Psoas muscle (tissue), 7 donors: ENCODE results near the gene GAS2L2. TPM values are rescaled to one million over a fixed set of nuclear protein-coding genes. Genes with fewer than 3 reads are reported as not detected.

Source experiments
- polyA plus RNA-seq, 3 donors: library from polyadenylated mRNA; stranded (reverse); fragments of 200-250 nt; gene quantifications; one replicate each; pipeline ENCODE4 v1.2.3, GENCODE V29; 2013
- total RNA-seq, 4 donors: library from RNA; stranded (reverse); fragmentation: NEBNext Ultra II Directional in 2 of 4; extraction: Animal tissue kit (Norgen Biotek cat#: 25700) in 2 of 4; gene quantifications; one replicate each; pipeline versions ENCODE4 v1.2.1 to v1.2.4, GENCODE V29; 2021 to 2023
- donor health status: healthy with polysubstance abuse.
- donor health status: DM: no; HTN: no; CAD: no; lungs with moderate emphysema.
- donor health status: Bipolar disorder and iron deficiency.
- donor health status: healthy.
- donor health status: DM: no; HTN: no; CAD: no.
- donor health status: DM: no; HTN: no; CAD: no.
- donor health status: DM: yes; HTN: yes; CAD: no.

GAS2L2 gene
- total and polyA plus RNA-seq, 7 donors, result 0.04 to 0.27 (median 0.13) TPM; not detected in 1

Other genes with a start within 250 kb of the GAS2L2 start
- gene SLFN12L, start 215.6 kb downstream of the GAS2L2 start, total RNA-seq, result under 1 TPM in 3 of 4 donors, not detected in 1; 0.17 to 0.30 (median 0.26) TPM
- under 1 TPM; 0.03 to 0.10 (median 0.09) TPM for gene SLFN12L, start 215.6 kb downstream of the GAS2L2 start, polyA plus RNA-seq
- under 1 TPM in 1 of 4 donors, not detected in 3; 0.12 TPM for gene SLFN14, start 192.4 kb downstream of the GAS2L2 start, total RNA-seq
- under 1 TPM in 1 of 3 donors, not detected in 2; 0.01 TPM for gene SLFN14, start 192.4 kb downstream of the GAS2L2 start, polyA plus RNA-seq
- 10 to 100 TPM in 1 of 4 donors, 1 to 10 TPM in 3; 4.1 to 11.7 (median 6.6) TPM for gene PEX12, start 174.7 kb downstream of the GAS2L2 start, total RNA-seq
- 10 to 100 TPM in 1 of 3 donors, 1 to 10 TPM in 2; 3.1 to 11.5 (median 3.6) TPM for gene PEX12, start 174.7 kb downstream of the GAS2L2 start, polyA plus RNA-seq
- 10 to 100 TPM; 63.2 to 92.4 (median 84.7) TPM for gene AP2B1, start 165.9 kb downstream of the GAS2L2 start, total RNA-seq
- gene AP2B1, start 165.9 kb downstream of the GAS2L2 start, polyA plus RNA-seq, result 10 to 100 TPM; 20.0 to 44.7 (median 37.5) TPM
- 10 to 100 TPM in 1 of 4 donors, 1 to 10 TPM in 3; 5.3 to 10.1 (median 6.9) TPM for gene RASL10B, start 21.6 kb downstream of the GAS2L2 start, total RNA-seq
- gene RASL10B, start 21.6 kb downstream of the GAS2L2 start, polyA plus RNA-seq, result 10 to 100 TPM in 1 of 3 donors, 1 to 10 TPM in 2; 3.4 to 10.7 (median 6.6) TPM
- not detected for gene C17orf50, start 7.6 kb upstream of the GAS2L2 start, total RNA-seq
- under 1 TPM in 1 of 3 donors, not detected in 2; 0.08 TPM for gene C17orf50, start 7.6 kb upstream of the GAS2L2 start, polyA plus RNA-seq
- 1 to 10 TPM in 1 of 4 donors, under 1 TPM in 3; 0.61 to 5.5 (median 0.70) TPM for gene MMP28, start 42.4 kb upstream of the GAS2L2 start, total RNA-seq
- gene MMP28, start 42.4 kb upstream of the GAS2L2 start, polyA plus RNA-seq, result 1 to 10 TPM; 1.7 to 3.7 (median 2.1) TPM
- gene TAF15, start 56.2 kb upstream of the GAS2L2 start, total RNA-seq, result 100 to 1,000 TPM; 101 to 141 (median 125) TPM
- 100 to 1,000 TPM in 1 of 3 donors, 10 to 100 TPM in 2; 51.9 to 105 (median 65.2) TPM for gene TAF15, start 56.2 kb upstream of the GAS2L2 start, polyA plus RNA-seq
- not detected for gene HEATR9, start 115.7 kb upstream of the GAS2L2 start, total RNA-seq
- gene HEATR9, start 115.7 kb upstream of the GAS2L2 start, polyA plus RNA-seq, result not detected
- gene CCL5, start 127.1 kb upstream of the GAS2L2 start, total RNA-seq, result 1 to 10 TPM in 3 of 4 donors, under 1 TPM in 1; 0.77 to 2.6 (median 1.6) TPM
- gene CCL5, start 127.1 kb upstream of the GAS2L2 start, polyA plus RNA-seq, result under 1 TPM; 0.38 to 0.42 (median 0.39) TPM
- not detected for gene RDM1, start 177.5 kb upstream of the GAS2L2 start, total RNA-seq
- not detected for gene RDM1, start 177.5 kb upstream of the GAS2L2 start, polyA plus RNA-seq
- not detected for gene LYZL6, start 190.5 kb upstream of the GAS2L2 start, total RNA-seq
- not detected for gene LYZL6, start 190.5 kb upstream of the GAS2L2 start, polyA plus RNA-seq
- gene CCL16, start 228.3 kb upstream of the GAS2L2 start, total RNA-seq, result not detected
- under 1 TPM in 1 of 3 donors, not detected in 2; 0.04 TPM for gene CCL16, start 228.3 kb upstream of the GAS2L2 start, polyA plus RNA-seq
- gene CCL14, start 233.5 kb upstream of the GAS2L2 start, total RNA-seq, result 10 to 100 TPM in 2 of 4 donors, 1 to 10 TPM in 2; 4.2 to 13.1 (median 9.6) TPM
- 10 to 100 TPM; 10.8 to 42.2 (median 19.9) TPM for gene CCL14, start 233.5 kb upstream of the GAS2L2 start, polyA plus RNA-seq
- not detected for gene CCL15, start 248.3 kb upstream of the GAS2L2 start, total RNA-seq
- gene CCL15, start 248.3 kb upstream of the GAS2L2 start, polyA plus RNA-seq, result not detected